Stimulated activated CD4-positive, alpha-beta T cell treated with anti-CD3 and anti-CD28 coated beads, Interleukin-4, amount 100 ng/mL, for 24 hours (primary cell): ENCODE measurements around the gene GPR17.

ENCODE experiments used
- DNase-seq: peaks from one replicate; pipeline ENCODE4 v3.0.0-alpha.2; 2020

Gene GPR17

GRCh38 chr2:127655209-127656073 is 9.5 kb downstream of the GPR17 start:
- DNase-seq: no peak

GRCh38 chr2:127656569-127657231 is 10.7 kb downstream of the GPR17 start:
- no peak for DNase-seq

- no peak for DNase-seq
Observed at GRCh38 chr2:127657232-127657595, 11.3 kb downstream of the GPR17 start.

GRCh38 chr2:127658146-127658545 is 12.2 kb downstream of the GPR17 start:
- DNase-seq: no peak

GRCh38 chr2:127658641-127659407 is 12.9 kb downstream of the GPR17 start:
- DNase-seq: no peak

GRCh38 chr2:127659408-127660290 is 13.7 kb downstream of the GPR17 start:
- DNase-seq: no peak

GRCh38 chr2:127660291-127660578 is 14.3 kb downstream of the GPR17 start:
- DNase-seq: no peak

GRCh38 chr2:127661072-127661649 is 15.2 kb downstream of the GPR17 start:
- DNase-seq: no peak

- DNase-seq: no peak
Observed at GRCh38 chr2:127661949-127662510, 16.1 kb downstream of the GPR17 start.

- DNase-seq: no peak
Observed at GRCh38 chr2:127662937-127663565, 17.1 kb downstream of the GPR17 start.

GRCh38 chr2:127663566-127664064 is 17.7 kb downstream of the GPR17 start:
- DNase-seq: no peak

- no peak for DNase-seq
Observed at GRCh38 chr2:127664065-127664894, 18.3 kb downstream of the GPR17 start.

GRCh38 chr2:127664895-127665225 is 18.9 kb downstream of the GPR17 start:
- DNase-seq: no peak

GRCh38 chr2:127665267-127665893 is 19.4 kb downstream of the GPR17 start:
- no peak for DNase-seq

GRCh38 chr2:127669056-127669455 is 23.1 kb downstream of the GPR17 start:
- no peak for DNase-seq

GRCh38 chr2:127670055-127670956 is 24.4 kb downstream of the GPR17 start:
- DNase-seq: no peak

GRCh38 chr2:127670957-127671290 is 25.0 kb downstream of the GPR17 start:
- no peak for DNase-seq

GRCh38 chr2:127671557-127672302 is 25.8 kb downstream of the GPR17 start:
- DNase-seq: no peak
